Kidney tubule cell (primary cell): ENCODE data around the gene RAC2.

ENCODE experiments used
- DNase-seq: peaks from one replicate; pipeline ENCODE4 v3.0.0-alpha.2; 2018; ENCODE audit warnings: low spot score

The RAC2 gene

DNA sequence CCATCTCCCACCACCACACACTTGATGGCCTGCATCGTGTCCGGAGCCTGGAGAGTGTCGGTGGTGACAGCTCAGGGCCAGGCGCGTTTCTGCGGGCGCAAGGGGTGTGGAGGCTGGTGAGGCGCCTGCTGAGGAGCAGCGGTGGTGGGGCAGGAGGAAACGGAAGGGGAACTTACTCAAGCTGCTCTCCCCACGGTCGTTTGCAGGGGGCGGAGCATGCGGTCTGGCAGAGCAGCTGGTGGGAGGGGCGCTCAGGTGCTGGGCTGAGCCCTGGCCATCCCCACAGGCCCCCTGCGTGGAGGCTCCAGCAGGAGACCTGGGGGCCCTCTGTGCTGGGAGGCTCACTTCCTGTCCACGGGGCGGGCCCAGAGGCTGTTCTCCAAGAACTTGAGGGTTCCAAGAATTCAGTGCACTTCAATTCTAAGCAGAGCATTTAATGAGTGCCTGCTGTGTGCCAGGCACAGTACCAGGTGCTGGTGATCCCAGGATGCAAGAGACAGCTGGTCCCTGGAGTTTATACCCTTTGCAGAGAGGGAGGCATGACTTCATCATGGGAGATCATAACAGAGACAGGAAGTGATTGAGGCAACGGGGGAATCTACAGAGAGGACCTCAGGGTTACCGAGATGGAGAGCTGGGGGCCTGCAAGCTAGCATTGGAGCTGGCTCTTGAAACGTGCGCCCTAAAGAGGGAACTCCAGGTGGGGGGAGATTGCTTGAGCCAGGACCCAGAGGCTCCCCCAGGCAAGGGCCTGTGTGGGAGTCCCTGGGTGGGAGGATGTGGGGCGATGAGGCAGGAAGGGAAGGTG is at the start of gene RAC2:
RAC2 (minus strand) TSS at position 156 of the 808 bp plus-strand sequence; CDS start at position 35, 121 bp downstream.
- peak; percentile 85 for DNase-seq

- no peak for DNase-seq
Measured at GRCh38 chr22:37293172-37293571, 49.1 kb upstream of the RAC2 start.

DNA sequence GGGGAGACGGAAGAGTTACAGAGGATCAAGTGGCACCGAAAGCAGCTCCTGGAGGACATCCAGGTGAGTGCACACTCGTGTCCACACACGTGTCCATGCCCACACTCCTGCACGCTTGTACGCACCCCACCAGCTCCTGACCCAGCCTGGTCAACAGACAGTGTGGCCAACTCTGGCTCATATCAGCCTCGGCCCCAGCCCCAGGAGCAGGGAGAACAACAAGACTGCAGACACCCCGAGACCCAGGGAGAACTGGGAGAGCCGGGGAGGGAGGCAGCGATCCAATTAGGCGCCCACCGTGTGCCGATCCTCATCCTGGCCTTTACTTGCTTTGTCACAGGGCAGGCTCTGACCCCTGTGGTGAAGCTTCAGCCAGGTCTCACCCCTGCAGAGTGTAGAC is 48.6 kb upstream of the RAC2 start:
- no peak for DNase-seq

GRCh38 chr22:37291559-37292298 is 47.7 kb upstream of the RAC2 start:
- no peak for DNase-seq

DNA sequence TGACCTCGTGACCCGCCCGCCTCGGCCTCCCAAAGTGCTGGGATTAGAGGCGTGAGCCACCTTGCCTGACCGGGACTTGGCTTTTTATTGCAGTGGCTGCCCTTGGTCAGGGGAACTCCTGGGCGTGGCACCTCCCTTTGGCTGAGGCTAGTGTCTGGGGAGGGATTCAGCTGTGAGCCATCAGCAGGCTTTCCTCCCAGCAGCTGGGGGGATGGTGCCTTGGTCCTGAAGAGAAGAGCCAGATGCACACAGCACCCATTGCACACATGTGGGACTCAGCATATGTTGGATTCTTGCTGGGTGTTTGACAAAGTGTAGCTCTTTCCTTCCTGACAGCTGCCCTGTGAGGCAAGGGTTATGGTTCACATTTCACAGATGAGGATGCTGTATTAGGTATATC is 46.7 kb upstream of the RAC2 start:
- peak; percentile 38 for DNase-seq

GRCh38 chr22:37289156-37289735 is 45.2 kb upstream of the RAC2 start:
- no peak for DNase-seq

- DNase-seq = no peak
Measured at GRCh38 chr22:37288521-37288920, 44.5 kb upstream of the RAC2 start.

GRCh38 chr22:37287550-37287951 is 43.5 kb upstream of the RAC2 start:
- no peak for DNase-seq

DNA sequence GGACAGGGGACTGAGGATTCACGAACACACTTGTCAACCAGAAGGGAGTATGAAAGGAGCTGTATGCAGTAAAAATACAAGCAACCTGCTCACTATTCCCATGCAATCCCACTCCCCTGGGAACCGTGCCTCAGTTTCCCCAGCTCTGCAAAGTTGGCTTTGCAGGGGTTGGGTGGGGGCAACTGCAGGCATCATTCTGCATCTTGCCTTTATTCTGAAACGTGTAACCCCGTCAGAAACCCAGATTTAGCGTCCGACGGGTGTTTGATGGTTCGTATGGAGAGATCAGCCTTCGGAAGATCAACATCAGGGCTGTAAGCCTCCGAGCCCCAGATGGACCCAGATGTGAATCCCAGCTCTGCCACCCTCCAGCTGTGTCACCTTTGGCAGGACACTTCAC is 41.9 kb upstream of the RAC2 start:
- no peak for DNase-seq

- DNase-seq = no peak
Measured at GRCh38 chr22:37284805-37285355, 40.8 kb upstream of the RAC2 start.

DNA sequence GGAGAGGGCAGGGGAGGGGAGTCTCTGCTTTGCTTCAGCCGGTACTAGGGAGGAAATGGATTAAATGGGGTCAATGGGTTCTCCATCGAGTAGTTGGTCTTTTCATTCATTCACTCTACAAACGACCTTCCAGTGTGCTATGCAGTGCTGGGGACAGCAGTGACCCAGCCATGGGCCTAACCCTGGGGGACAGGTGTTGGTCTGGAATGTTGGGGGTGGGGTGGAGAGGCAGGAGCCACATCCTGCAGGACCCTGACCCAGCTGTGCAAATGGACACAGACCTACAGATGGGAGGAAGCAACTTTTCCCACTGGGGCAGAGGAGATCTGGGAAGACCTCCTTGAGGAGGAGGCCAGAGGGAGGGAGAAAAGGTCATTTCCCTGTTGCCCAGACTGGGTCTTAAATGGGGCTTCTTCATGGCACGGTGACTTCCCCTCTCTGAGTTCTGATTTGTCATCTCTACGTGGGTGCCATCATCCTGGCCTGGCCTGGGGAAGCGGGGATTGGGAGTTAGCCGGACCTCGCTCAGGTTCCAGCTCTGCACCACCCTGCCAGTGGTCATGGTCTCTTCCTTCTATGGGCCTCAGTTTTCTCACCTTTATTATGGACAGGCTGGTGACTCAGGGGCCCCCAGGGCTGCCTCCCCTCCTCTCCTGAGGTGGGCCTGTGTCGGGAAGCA is 40.2 kb upstream of the RAC2 start:
- DNase-seq = no peak

GRCh38 chr22:37283393-37283937 is 39.4 kb upstream of the RAC2 start:
- no peak for DNase-seq

DNA sequence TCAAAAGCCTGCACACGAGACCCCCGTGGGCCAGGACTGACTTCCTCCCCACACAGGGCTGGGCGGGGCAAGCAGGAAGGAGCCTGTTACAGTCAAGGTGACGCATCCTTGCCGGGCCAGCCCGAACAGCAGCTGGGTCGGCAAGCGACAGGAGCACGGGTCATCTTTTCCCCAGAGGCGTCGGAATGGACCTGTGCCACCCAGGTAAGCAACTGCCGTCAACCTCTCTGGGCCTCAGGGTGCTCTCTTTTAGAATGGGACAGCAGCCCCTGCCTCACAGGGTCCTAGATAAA is 38.3 kb upstream of the RAC2 start, which contains the start of gene CYTH4:
CYTH4 (plus strand) TSS at position 124 of the 293 bp plus-strand sequence; CDS start at position 186, 62 bp downstream.
- peak; percentile 24 for DNase-seq

DNA sequence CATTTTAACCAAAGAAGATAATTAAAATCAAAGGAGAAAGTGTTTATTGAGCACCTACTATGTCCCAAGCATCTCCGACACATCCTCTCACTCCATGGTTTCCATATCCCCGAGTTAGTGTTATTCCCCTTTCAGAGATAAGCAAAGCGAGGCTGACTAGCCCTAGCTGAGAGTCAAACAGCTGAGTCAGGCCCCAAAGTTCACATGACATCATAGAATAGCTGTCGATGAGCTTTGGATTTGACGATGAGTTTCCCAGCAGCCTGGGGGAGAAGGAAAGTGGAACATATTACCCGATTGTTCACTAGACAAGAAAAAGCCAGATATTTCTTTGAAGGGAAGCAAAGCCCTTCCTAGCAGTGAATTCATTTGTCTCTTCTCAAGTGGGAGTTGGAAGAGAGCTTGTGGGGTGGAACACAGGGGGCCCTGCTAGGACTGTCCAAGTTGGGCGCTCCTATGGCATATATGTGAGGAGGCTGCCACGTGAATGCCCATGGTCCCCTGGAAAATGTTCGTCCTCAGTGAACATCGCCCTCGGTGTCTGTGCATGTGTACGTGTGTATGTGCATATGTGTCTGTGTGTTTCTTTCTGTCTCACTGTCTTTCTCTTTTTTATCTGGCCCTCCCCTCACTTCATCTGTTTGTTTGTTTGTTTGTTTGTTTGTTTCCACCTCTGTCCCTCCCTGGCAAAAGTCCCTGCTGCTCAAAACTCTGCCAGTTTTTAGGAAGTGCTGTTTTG is 37.7 kb upstream of the RAC2 start:
- no peak for DNase-seq

- DNase-seq = no peak
Measured at GRCh38 chr22:37281195-37281594, 37.1 kb upstream of the RAC2 start.

- no peak for DNase-seq
Measured at GRCh38 chr22:37280718-37281117, 36.6 kb upstream of the RAC2 start.

GRCh38 chr22:37279331-37280181 is 35.5 kb upstream of the RAC2 start:
- DNase-seq = peak; percentile 86

DNA sequence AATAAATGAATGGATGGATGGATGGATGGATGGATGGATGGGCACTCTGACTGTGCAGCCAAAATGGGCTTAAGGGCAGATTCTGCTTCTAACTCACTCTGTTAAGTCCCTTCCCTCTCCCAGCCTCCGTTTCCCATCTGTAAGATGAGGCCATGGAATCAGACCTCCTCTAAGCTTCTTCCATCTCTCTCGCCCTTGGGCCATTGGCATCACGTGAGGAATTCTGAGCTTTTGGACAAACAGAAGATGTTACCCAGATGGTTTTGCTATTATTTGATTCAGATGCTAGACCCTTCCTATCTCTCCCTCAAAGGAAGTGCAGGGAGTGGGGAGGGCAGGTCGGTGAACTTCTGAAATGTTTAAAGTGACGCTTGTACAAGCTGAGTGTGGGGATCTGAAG is 34.2 kb upstream of the RAC2 start:
- no peak for DNase-seq

GRCh38 chr22:37277384-37277783 is 33.3 kb upstream of the RAC2 start:
- DNase-seq = no peak

DNA sequence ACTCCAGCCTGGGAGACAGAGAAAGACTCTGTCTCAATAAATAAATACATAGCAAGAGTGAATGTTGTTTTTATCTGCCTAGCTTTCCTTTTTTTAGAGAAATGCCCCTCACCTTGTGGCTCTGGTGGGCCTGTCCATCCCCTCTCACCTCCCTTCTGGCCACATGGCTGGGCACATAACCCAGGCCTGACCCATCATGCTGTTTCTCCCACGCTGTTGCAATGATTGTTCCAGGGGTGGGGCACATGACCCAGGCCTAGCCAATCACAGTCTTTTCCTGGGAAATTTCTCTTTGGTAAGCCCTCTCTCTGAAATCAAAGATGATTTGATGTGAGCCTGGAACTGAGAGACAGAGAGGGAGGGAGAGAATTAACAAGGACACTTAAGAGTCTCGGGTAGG is 32.7 kb upstream of the RAC2 start:
- DNase-seq = no peak
